ENCODE results near the gene ALKBH5.

GRCh38 chr17:18185832-18186626 lies 2.4 kb downstream of the ALKBH5 start:
- TF ChIP-seq YY1 (IDR thresholded peaks at IDR 0.05; ENCODE audit: insufficient read depth, insufficient read length): no peak
- no peak for TF ChIP-seq ZNF274 (IDR thresholded peaks at IDR 0.05; ENCODE audit: low read depth, low read length)
